ENCODE data around the gene PCGF1. TPM values are rescaled to one million over a fixed set of nuclear protein-coding genes. Genes with fewer than 3 reads are reported as not detected.

Gene PCGF1
- total and polyA plus RNA-seq, 2 of the 8 experiments (the other 6 are each of a cell fraction or from before 2014, with no cell fraction given), result 10.0 to 23.7 TPM

DNA sequence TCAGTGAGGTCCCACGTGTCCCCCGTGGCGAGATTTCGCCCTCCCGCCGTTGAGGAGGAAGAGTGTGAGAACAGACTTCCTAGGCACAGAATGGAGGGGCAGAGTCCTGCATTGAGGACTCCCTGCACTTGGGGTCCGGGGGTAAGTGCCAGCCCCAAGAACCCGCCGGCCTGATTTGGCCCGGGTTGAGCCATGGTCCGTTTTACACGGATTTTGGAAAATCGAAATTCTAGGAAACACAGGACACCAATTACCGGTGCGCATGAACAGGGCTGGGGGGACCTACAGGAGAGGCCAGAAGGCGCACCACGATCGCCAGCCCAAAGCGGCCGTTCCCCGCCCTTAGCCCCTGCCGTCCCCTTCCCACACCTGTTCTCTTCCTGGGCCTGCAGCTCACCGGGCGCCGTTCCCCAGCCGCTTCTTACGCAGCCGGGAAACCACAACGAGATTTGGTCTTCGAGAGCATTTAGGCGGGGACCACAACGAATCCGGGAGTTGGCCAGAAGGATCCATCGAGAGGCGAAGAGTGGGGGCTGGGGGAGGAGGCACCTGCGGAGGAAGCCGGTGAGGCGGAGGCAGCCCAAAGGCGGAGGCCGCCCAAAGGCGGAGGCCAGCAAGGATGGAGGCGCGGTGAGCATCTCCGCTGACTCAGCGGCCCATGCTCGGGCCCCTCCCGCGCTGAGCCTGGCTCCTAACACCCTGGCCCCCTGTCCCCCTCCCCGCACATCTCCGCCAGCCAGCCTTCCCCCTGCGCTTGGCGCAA, 6.3 kb upstream of the PCGF1 start:
- Histone ChIP-seq H3K4ac (replicated peaks; ENCODE audit: insufficient read length, low read depth, low read length) (no peak overlapping the region), H3K9me3 (ENCODE audit: insufficient read depth in 2 of 2, low read depth in 1 of 2, low read length in 1 of 2) (peaks cover 7 to 12% of the 10 kb centered on the region in 2 experiments), H3K9ac (replicated peaks in 1 of 4; ENCODE audit: extremely low read depth in 1 of 4, low read depth in 3 of 4, low read length in 3 of 4) (no peak overlapping the region), H4K20me1 (replicated peaks in 1 of 2; ENCODE audit: control insufficient read depth in 1 of 2, insufficient read depth in 2 of 2, low read length in 2 of 2) (peaks cover 2 to 4% of the 10 kb centered on the region in 2 experiments), H2BK20ac (ENCODE audit: low read length) (no peak overlapping the region), H2BK12ac (ENCODE audit: low read depth, low read length) (peak overlapping the region; percentile 27; the same call in 1 of the 2 replicates), H3K14ac (ENCODE audit: insufficient read length) (no peak overlapping the region), H2AK5ac (ENCODE audit: low read depth, low read length) (no peak overlapping the region), H3K4me1 (replicated peaks in 1 of 4; ENCODE audit: control insufficient read depth in 3 of 4, insufficient read depth in 4 of 4, low read length in 3 of 4) (peaks cover 0 to 24% (median 10%) of the 10 kb centered on the region in 4 experiments; a peak in 6 of 7 replicates), H3K23ac (ENCODE audit: insufficient read length) (no peak overlapping the region), H3K27me3 (replicated peaks in 1 of 4; ENCODE audit: control insufficient read depth in 3 of 4, extremely low read depth in 1 of 4, insufficient read depth in 3 of 4, low read length in 3 of 4) (peaks cover 80 to 99% (median 95%) of the 10 kb centered on the region in 4 experiments), H2BK5ac (ENCODE audit: low read depth, low read length) (no peak overlapping the region), H2AFZ (ENCODE audit: low read length) (no peak overlapping the region), H4K8ac (ENCODE audit: extremely low read depth, insufficient read depth, low read length) (peak overlapping the region; percentile 11; the same call in 1 of the 2 replicates), H3K36me3 (ENCODE audit: control insufficient read depth in 2 of 4, insufficient read depth in 4 of 4, low read length in 3 of 4) (peaks cover 0 to 19% (median 0%) of the 10 kb centered on the region in 4 experiments; a peak in 1 of 8 replicates), H3K27ac (ENCODE audit: low read depth, low read length) (no peak overlapping the region), H3K56ac (replicated peaks; ENCODE audit: insufficient read length, low read depth, low read length) (no peak overlapping the region), H2BK120ac (replicated peaks; ENCODE audit: low read depth, low read length) (no peak overlapping the region), H3K4me2 (ENCODE audit: insufficient read depth in 1 of 2, low read depth in 2 of 2, low read length in 2 of 2) (peak overlapping the region; percentile 63 to 88), H2BK15ac (ENCODE audit: low read length) (no peak overlapping the region), H3K79me1 (ENCODE audit: low read depth, low read length) (no peaks in the 10 kb centered on the region), H4K91ac (replicated peaks; ENCODE audit: insufficient read length, low read length) (no peak overlapping the region), H3K18ac (ENCODE audit: extremely low read depth, low read length) (peak overlapping the region; percentile 60; the same call in 1 of the 2 replicates), H3K23me2 (ENCODE audit: low read depth, low read length) (peaks cover 10% of the 10 kb centered on the region; the same call in 1 of the 2 replicates), H3K79me2 (ENCODE audit: control insufficient read depth in 1 of 2, insufficient read depth in 2 of 2, low read length in 2 of 2) (no peaks in the 10 kb centered on the region), H4K5ac (ENCODE audit: insufficient read length, low read depth, low read length) (no peak overlapping the region), H3K4me3 (ENCODE audit: extremely low read depth in 1 of 4, insufficient read depth in 2 of 4, low read depth in 3 of 4, low read length in 4 of 4) (peak overlapping the region; percentile 20 to 62 (median 28))
- POLR2A ChIA-PET (ENCODE audit: partially characterized antibody), result interaction anchor here (0.8 to 6.7 kb wide), 7 partner anchors 10 to 56 kb away, joined by 3 to 63 read pairs (median 6); partner anchors contain the start of genes AUP1, DQX1, HTRA2 and LBX2
- CTCF ChIA-PET (ENCODE audit: partially characterized antibody), result interaction anchor here (1.0 to 4.2 kb wide), 6 partner anchors 9 to 74 kb away, joined by 3 to 20 read pairs (median 6); no protein-coding TSS in a partner anchor
- FAIRE-seq (no peak), DNase-seq (ENCODE audit: low read depth in 1 of 2, low spot score in 2 of 2) (peak in 1 of 2 experiments; percentile 69)
- WGBS, 2 experiments (ENCODE audit: extremely low coverage in 1 of 2, insufficient coverage in 1 of 2, insufficient read length in 1 of 2, insufficient replicate concordance in 2 of 2, low coverage in 1 of 2, low lambda C conversion rate in 2 of 2, missing lambda C conversion rate in 1 of 2), result 7% methylated on average over 38 of the region's 52 CpGs; no CpG with 5 or more reads in 1 of the 2 experiments
- TF ChIP-seq EZH2 (IDR thresholded peaks at IDR 0.05; ENCODE audit: low read depth, low read length, severe bottlenecking), result peak; percentile 90
- TF ChIP-seq SUZ12 (IDR thresholded peaks at IDR 0.05; ENCODE audit: low read length), result peak; percentile 91
- no peak for TF ChIP-seq TAF1 (IDR thresholded peaks at IDR 0.05; ENCODE audit: low read depth, low read length)
- no peak for TF ChIP-seq BCL11A (IDR thresholded peaks at IDR 0.05; ENCODE audit: low read depth in 2 of 2, low read length in 2 of 2)
- TF ChIP-seq, protein P1, sequence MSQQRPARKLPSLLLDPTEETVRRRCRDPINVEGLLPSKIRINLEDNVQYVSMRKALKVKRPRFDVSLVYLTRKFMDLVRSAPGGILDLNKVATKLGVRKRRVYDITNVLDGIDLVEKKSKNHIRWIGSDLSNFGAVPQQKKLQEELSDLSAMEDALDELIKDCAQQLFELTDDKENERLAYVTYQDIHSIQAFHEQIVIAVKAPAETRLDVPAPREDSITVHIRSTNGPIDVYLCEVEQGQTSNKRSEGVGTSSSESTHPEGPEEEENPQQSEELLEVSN (IDR thresholded peaks at IDR 0.05), result peak; percentile 24; the same call in 1 of the 2 replicates
- peak; percentile 100 for TF ChIP-seq CBX8 (IDR thresholded peaks at IDR 0.05; ENCODE audit: borderline replicate concordance, low read depth, low read length)
- TF ChIP-seq EGR1 (IDR thresholded peaks at IDR 0.05; ENCODE audit: borderline replicate concordance, low read depth, low read length), result no peak
- peak; percentile 44 for TF ChIP-seq KDM4A (IDR thresholded peaks at IDR 0.05; ENCODE audit: low read depth, low read length, severe bottlenecking)
- TF ChIP-seq RXRA (IDR thresholded peaks at IDR 0.05; ENCODE audit: insufficient read depth, low read depth, low read length), result no peak
- TF ChIP-seq RNF2 (IDR thresholded peaks at IDR 0.05; ENCODE audit: borderline replicate concordance, low read depth, low read length, missing control alignments, poor library complexity, severe bottlenecking), result peak; percentile 100
